Pulmonary artery endothelial cell (primary cell): Measurements from ENCODE around the gene ACTC1. TPM values are rescaled to one million over a fixed set of nuclear protein-coding genes. Genes with fewer than 3 reads are reported as not detected.

ENCODE experiments used
- DNase-seq: peaks from one replicate; pipeline ENCODE4 v3.0.0-alpha.2; 2011; ENCODE audit warnings: low read depth, low spot score
- total RNA-seq: library from RNA; depleted of rRNA; stranded (reverse); fragments of >200 nt; gene quantifications from 2 replicates; pipeline ENCODE4 v1.2.3, GENCODE V29; 2014

The ACTC1 gene
- total RNA-seq, 1 donor from 2014 or later, result not detected

DNA sequence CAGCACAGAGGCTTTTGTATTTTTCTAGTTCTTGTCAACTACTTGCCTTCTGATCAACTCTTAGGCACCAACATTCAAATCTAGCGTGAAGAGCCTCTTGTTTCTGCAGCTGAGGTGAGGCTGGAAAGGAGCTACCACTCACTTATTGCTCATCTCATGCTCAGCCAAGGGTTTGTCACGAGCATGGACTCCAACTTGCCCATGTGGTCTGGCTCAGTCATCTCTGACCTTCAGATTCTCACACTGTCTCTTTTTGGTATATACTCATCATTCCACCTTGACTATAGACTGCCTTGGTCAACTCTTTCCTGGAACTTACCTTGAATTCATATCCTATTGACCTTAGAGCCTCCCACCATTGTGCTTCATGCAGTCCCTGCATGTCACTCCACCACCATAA lies 35.4 kb downstream of the ACTC1 start:
- no peak for DNase-seq

DNA sequence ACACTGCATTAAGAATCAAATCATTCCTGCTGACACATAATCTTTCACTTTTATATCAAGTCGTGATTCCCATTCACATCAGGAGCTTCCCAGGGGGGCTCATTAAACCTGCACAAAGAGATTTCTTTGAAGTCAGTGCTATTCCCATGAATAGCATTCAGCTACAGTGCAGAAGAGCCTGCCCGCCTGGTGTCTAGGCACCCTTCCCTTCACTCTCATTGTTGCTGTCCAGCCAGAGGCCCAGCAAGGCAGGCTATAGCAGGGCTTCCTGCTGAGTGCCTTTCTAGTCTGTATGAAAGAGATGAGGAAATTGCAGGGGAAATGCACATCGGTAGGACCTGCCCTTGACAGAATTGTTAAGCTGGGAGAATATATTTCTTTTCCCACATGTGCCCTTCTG lies 36.0 kb downstream of the ACTC1 start:
- DNase-seq, result no peak

DNA sequence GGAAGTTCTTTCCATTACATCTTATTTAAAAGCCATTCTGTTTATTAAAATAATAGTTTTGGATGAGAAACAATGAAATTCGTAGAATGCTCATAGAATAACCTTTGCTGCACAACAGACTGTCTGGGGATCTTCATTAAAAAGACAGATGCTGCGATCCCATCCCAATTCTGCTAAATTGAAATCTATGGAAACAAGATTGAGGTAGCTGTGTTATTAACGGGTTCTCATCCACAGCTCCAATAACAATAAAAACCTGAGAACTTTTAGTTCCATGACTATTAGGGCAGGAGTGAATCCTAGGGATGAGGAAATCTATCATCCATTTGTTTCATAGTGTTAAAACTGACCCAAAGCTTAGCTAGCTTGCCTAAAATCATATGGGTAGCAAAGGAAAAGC lies 38.1 kb downstream of the ACTC1 start:
- no peak for DNase-seq

DNA sequence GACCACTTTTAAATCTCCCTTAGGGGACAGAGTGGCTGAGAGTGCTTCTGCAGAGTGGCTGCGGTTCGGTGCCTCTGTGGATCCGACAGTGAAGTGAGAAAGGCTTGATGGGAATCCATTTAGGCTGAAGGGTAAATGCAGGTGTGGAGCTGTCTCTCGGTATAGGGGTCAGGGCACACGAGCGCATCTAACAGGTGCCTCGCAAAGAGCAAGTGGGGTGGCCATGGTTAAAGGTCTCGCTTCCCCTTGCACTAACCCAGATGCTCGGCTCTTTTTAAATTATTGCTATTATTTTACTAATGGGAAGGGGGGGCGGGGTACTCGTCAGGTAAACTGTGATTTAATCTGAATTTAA lies 40.0 kb downstream of the ACTC1 start:
- no peak for DNase-seq

DNA sequence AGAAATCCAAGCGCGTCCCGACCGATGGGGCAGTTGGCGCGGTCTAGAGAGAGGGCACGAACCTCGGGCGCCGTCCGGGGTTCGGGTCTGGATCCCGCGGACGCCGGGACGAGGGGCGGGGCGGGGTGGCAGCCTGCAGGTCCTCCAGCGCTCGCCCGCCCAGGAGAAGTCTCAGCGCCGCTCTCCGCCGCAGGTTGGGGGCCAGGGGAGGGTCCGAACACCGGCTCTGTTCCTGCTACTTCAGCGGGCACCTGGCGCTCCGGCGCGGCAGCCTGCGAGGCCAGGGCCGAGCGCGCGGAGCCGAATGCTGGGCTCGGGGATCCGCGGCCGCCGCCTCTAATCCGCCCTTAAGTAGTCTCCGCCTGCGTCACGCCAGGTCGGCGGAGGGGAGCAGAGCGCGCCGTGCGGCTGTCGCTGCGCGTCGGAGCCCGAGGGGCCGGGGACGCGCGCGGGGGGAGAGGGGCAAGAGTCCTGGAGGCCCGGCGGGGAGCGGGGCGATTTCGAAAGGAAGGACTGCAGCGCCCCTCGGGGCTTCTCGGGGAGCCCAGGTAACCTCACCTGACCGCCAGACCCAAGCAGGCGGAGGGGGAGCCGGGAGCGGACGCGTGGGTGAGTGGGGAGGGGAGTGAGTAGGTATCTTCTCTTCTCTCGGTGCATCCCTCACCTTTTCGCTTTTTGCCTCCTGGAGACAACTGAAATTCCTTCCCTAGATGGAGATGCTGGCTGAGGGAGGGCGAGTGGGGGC lies 40.5 kb downstream of the ACTC1 start, which contains the start of gene GJD2:
Gene GJD2 (minus strand): TSS at position 325 of the 745 bp plus-strand sequence. CDS start 510 bp downstream, outside the sequence.
- DNase-seq, result no peak

DNA sequence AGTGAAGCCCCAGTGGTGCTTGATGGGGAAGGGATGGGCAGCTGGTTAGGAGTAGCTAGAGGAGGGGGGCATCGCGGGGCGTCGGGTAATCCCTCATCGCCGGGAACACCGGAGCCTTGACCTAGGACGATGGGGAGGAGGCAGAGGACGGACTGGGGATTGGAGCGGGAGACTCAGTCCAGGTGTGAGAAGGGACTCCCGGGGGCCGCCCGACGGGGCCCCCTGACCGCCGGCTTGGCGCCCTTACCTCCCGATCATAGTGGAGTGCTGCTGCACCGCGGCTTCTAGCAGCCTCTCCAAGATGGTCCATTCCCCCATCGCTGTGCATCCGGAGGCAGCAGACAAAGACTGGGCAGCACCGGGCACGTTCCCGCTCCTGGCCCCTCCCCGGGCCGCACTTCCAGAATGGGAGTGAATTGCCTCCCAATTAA lies 41.2 kb downstream of the ACTC1 start:
- DNase-seq, result no peak

DNA sequence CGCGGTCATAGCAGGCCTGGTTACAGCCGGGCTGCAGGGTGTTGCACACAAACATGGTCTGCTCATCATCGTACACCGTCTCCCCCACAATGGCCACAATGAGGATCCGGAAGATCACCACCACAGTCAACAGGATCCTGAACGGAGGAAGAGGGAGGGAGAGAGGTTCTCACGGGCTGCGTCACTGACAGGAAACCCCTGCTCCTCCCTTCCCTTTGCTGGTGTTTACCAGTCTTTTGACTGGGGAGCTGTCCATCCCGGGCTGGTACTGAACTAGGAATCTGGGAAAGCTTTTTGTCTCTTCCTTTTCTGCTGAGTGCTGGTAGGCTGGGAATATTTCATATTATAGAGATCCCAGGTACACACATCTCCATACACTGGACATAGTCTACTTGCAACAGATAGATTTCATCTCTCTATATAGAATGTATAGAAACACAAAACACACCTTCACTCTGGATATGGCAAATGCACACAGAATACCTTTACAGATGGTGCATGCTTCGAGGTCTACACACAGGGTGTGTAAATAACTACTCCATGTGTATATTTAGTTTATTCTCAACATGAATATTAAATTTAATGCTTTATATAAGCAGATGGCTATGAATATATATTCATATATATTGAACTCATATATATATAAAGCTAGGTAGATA lies 42.0 kb downstream of the ACTC1 start:
- DNase-seq, result no peak

GRCh38 chr15:34749691-34750090 lies 45.7 kb downstream of the ACTC1 start:
- no peak for DNase-seq

Other genes with a start within 250 kb of the ACTC1 start
- 11.2 and 14.6 TPM in 2 replicates for gene GOLGA8B, start 211.9 kb downstream of the ACTC1 start, total RNA-seq
- gene GJD2, start 40.6 kb downstream of the ACTC1 start, total RNA-seq, result not detected in 2 replicates
- gene AQR, start 174.2 kb upstream of the ACTC1 start, total RNA-seq, result 23.8 and 31.0 TPM in 2 replicates
- gene ZNF770, start 192.7 kb upstream of the ACTC1 start, total RNA-seq, result 36.9 and 40.7 TPM in 2 replicates